Mesothelial cell of epicardium (in vitro differentiated cells): ENCODE measurements around the gene SLC25A44. TPM values are rescaled to one million over a fixed set of nuclear protein-coding genes. Genes with fewer than 3 reads are reported as not detected.

Source experiments
- DNase-seq, 2 experiments: peaks; one replicate each; pipeline ENCODE4 v3.0.0; 2021; ENCODE audit warnings: low spot score in 2 of 2; ENCODE audit not compliant: unreplicated experiment in 2 of 2
- H3K27ac Mint-ChIP-seq: 2 replicates; pipeline ENCODE4 v1.8.0; 2021; ENCODE audit warnings: mixed read lengths
- H3K27me3 Mint-ChIP-seq: 2 replicates; pipeline ENCODE4 v1.8.0; 2021; ENCODE audit warnings: low read depth, mixed read lengths
- H3K36me3 Mint-ChIP-seq: 2 replicates; pipeline ENCODE4 v1.8.0; 2021; ENCODE audit warnings: mixed read lengths
- H3K4me1 Mint-ChIP-seq: 2 replicates; pipeline ENCODE4 v1.8.0; 2021; ENCODE audit warnings: mixed read lengths
- H3K4me3 Mint-ChIP-seq: 2 replicates; pipeline ENCODE4 v1.8.0; 2021; ENCODE audit warnings: mild to moderate bottlenecking, moderate library complexity, mixed read lengths
- H3K9me3 Mint-ChIP-seq: 2 replicates; pipeline ENCODE4 v1.8.0; 2021; ENCODE audit warnings: mixed read lengths
- total RNA-seq: library from RNA; stranded (reverse); gene quantifications from 3 replicates; pipeline ENCODE4 v1.2.1, GENCODE V29; 2021
- TF ChIP-seq, protein P1 (sequence below): fragments of 200-600 bp; sonication (generic); IDR thresholded peaks from one replicate; pipeline ENCODE4 v1.5.0; 2021; ENCODE audit warnings: antibody characterized with exemption; ENCODE audit not compliant: unreplicated experiment

Gene SLC25A44
- total RNA-seq, 1 donor from 2014 or later, result 15.4 TPM

DNA sequence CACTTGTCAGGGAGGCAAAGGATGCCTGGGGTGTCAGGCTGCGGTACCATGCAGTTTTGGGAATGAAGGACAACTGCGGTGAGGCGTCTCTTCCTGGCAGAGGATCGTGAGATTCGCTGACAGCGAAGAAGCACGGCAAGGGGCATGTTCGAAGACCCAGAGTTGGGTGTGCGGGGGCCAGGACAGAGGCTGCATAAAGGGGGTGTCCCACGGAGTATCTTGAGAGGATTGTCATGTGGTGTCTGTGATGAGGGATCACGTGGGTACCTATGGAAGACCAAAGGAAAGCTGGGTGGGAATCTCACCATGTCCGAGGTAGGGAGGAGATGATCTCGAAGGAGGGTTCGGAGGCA, 372 bp downstream of the SLC25A44 start:
- peak overlapping the region; percentile 97 for H3K4me3 Mint-ChIP-seq
- H3K27ac Mint-ChIP-seq, result peak overlapping the region; percentile 94
- H3K4me1 Mint-ChIP-seq, result peaks cover 16% of the 10 kb centered on the region
- peaks cover 3% of the 10 kb centered on the region for H3K9me3 Mint-ChIP-seq
- no peaks in the 10 kb centered on the region for H3K27me3 Mint-ChIP-seq
- no peak for DNase-seq
- TF ChIP-seq, protein P1, sequence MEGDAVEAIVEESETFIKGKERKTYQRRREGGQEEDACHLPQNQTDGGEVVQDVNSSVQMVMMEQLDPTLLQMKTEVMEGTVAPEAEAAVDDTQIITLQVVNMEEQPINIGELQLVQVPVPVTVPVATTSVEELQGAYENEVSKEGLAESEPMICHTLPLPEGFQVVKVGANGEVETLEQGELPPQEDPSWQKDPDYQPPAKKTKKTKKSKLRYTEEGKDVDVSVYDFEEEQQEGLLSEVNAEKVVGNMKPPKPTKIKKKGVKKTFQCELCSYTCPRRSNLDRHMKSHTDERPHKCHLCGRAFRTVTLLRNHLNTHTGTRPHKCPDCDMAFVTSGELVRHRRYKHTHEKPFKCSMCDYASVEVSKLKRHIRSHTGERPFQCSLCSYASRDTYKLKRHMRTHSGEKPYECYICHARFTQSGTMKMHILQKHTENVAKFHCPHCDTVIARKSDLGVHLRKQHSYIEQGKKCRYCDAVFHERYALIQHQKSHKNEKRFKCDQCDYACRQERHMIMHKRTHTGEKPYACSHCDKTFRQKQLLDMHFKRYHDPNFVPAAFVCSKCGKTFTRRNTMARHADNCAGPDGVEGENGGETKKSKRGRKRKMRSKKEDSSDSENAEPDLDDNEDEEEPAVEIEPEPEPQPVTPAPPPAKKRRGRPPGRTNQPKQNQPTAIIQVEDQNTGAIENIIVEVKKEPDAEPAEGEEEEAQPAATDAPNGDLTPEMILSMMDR, result no peak
- no peaks in the 10 kb centered on the region for H3K36me3 Mint-ChIP-seq

DNA sequence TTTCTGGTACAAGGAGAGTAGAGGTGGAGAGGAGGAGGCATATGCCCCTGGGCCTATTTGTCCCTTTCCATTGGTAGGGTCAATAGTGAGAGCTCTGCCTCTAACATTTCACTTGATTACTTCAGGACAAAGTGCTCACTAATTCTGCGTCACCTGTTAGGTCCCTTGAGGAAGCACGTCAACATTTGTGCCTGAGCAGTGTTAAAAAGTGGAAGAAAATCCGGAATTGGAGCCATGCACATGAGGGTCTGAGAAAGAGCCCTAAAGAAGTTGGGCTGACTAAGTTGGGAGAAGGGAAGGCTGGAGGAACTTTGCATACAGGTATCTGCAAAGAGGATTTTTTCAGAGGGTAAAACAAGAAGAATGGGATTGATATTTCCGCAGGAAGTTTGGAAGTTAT, 1.9 kb downstream of the SLC25A44 start:
- no peak overlapping the region for H3K27ac Mint-ChIP-seq
- H3K4me3 Mint-ChIP-seq, result peak overlapping the region; percentile 97
- H3K9me3 Mint-ChIP-seq, result no peaks in the 10 kb centered on the region
- H3K36me3 Mint-ChIP-seq, result no peaks in the 10 kb centered on the region
- no peaks in the 10 kb centered on the region for H3K27me3 Mint-ChIP-seq
- no peak for DNase-seq
- H3K4me1 Mint-ChIP-seq, result peaks cover 16% of the 10 kb centered on the region
- TF ChIP-seq, protein P1, result no peak

DNA sequence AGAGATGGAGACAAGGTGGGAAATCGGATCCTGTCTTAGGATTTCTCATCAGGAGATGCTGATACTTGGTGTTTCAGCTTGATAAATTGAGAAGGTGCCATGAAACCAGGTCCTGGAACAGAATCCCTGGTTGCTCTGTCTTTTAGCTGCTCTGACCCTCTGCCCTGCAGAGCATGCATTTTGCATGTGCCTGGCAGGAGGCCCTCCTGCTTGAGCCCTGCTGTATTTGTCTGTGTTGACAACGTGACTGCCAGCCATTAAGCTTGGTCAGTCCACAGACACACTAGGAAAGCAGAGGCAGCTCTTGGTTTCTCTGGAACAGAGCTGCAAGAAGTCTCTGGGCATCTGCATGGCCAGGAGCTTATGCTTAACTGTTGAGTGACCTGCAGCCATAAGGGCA, 2.5 kb downstream of the SLC25A44 start:
- no peak for DNase-seq
- Mint-ChIP-seq H3K27me3 (no peaks in the 10 kb centered on the region), H3K4me1 (peaks cover 16% of the 10 kb centered on the region), H3K36me3 (no peaks in the 10 kb centered on the region), H3K9me3 (no peaks in the 10 kb centered on the region), H3K27ac (no peak overlapping the region), H3K4me3 (no peak overlapping the region)
- TF ChIP-seq, protein P1, result no peak

DNA sequence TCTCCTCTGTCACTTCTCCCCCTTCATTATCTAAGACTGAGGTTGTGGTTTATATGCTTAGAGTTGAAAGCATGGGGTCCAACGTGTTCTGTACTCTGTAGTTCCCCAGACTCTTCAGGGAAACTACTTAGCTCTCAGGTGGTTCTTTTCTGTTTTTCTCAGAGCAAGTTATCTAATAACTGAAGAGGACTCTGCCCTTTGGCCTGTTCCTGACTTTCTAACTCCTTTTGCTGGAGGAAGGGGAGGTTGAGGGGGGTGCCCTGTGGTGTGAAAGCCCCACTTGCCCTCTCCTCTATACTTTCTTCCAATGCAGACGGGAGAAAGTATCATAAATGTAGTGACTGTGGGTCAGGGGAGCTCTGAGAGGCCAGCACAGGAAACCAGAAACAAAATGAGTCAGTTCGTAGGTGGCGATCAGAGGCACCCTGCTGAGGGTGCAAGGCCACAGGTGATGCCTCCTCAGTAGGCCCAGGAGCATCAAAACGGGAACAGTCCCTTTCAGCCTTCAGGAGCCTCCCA, 5.0 kb downstream of the SLC25A44 start:
- no peaks in the 10 kb centered on the region for H3K36me3 Mint-ChIP-seq
- no peaks in the 10 kb centered on the region for H3K9me3 Mint-ChIP-seq
- H3K4me1 Mint-ChIP-seq, result peaks cover 9% of the 10 kb centered on the region
- H3K27me3 Mint-ChIP-seq, result no peaks in the 10 kb centered on the region
- TF ChIP-seq, protein P1, result no peak
- no peak overlapping the region for H3K4me3 Mint-ChIP-seq
- no peak for DNase-seq
- H3K27ac Mint-ChIP-seq, result no peak overlapping the region

DNA sequence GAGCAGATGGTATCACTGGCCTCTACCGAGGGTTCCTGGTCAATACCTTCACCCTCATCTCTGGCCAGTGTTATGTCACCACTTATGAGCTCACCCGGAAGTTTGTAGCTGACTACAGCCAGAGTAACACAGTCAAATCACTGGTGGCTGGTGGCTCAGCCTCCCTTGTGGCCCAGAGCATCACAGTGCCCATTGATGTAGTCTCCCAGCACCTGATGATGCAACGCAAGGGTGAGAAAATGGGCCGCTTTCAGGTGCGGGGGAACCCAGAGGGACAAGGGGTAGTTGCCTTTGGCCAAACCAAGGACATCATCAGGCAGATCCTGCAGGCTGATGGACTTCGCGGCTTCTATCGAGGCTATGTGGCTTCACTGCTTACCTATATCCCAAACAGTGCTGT, 6.1 kb downstream of the SLC25A44 start:
- Mint-ChIP-seq H3K27ac (no peak overlapping the region), H3K36me3 (no peaks in the 10 kb centered on the region), H3K9me3 (no peaks in the 10 kb centered on the region), H3K4me3 (no peak overlapping the region), H3K4me1 (no peaks in the 10 kb centered on the region), H3K27me3 (no peaks in the 10 kb centered on the region)
- TF ChIP-seq, protein P1, result no peak
- no peak for DNase-seq

DNA sequence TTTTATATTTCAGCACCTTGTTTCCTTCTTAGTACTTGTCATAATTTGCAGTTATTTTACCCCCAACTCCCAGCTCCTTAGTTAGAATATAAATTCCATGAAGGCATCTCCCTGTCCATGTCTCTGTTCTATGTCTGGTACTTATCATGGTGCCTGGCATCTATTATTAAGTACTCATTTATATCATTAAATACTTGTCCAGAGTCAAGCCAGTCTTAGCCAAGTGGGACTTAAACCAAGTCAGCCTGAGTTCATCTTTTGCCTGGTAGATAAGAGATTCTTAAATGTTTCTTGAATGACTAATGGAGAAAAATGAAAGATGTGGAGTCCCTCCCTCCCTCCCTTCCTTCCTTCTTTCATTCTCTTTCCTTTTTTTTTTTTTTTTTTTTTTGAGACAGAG, 9.4 kb downstream of the SLC25A44 start:
- peaks cover 2% of the 10 kb centered on the region for H3K36me3 Mint-ChIP-seq
- H3K27ac Mint-ChIP-seq, result no peak overlapping the region
- no peak overlapping the region for H3K4me3 Mint-ChIP-seq
- DNase-seq, result no peak
- no peaks in the 10 kb centered on the region for H3K27me3 Mint-ChIP-seq
- no peaks in the 10 kb centered on the region for H3K4me1 Mint-ChIP-seq
- no peaks in the 10 kb centered on the region for H3K9me3 Mint-ChIP-seq
- TF ChIP-seq, protein P1, result no peak
